Activated naive CD4-positive, alpha-beta T cell treated with Interleukin-2 at 50 U/mL for 16 hours (primary cell): ENCODE measurements around the gene MAGEB17.
A peak's percentile ranks its signal among the peaks of the same experiment; 100 is the strongest.
"Not testable (repeated sequence)": the region's sequence is repeated elsewhere in the genome, so short reads cannot be mapped to it uniquely, and the experiment has no call there.

Experiments used
- DNase-seq: peaks from one replicate; pipeline ENCODE4 v3.0.0-alpha.2; 2020

Gene MAGEB17, protein sequence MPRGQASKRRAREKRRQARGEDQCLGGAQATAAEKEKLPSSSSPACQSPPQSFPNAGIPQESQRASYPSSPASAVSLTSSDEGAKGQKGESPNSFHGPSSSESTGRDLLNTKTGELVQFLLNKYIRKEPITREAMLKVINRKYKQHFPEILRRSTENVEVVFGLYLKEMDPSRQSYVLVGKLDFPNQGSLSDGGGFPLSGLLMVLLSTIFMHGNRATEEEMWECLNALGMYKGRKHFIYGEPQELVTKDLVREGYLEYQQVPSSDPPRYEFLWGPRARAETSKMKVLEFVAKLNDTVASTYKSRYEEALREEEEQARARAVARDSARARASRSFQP

GRCh38 chrX:16167181-16167580 lies at the start of gene MAGEB17:
Gene MAGEB17, plus strand, starts transcription at chrX:16167481. Its CDS starts 2,902 bp downstream, at chrX:16170383.
- DNase-seq = no peak

GRCh38 chrX:16119353-16120220 lies 47.7 kb upstream of the MAGEB17 start:
- DNase-seq = no peak

- no peak for DNase-seq
Observed at GRCh38 chrX:16120431-16120830, 46.9 kb upstream of the MAGEB17 start.

GRCh38 chrX:16123222-16123786 lies 44.0 kb upstream of the MAGEB17 start, which contains the start of gene GRPR:
Gene GRPR, plus strand, starts transcription at chrX:16123565. Its CDS starts 389 bp downstream, at chrX:16123954.
- DNase-seq = peak; percentile 45

GRCh38 chrX:16124201-16124600 lies 43.1 kb upstream of the MAGEB17 start:
- DNase-seq = no peak

DNA sequence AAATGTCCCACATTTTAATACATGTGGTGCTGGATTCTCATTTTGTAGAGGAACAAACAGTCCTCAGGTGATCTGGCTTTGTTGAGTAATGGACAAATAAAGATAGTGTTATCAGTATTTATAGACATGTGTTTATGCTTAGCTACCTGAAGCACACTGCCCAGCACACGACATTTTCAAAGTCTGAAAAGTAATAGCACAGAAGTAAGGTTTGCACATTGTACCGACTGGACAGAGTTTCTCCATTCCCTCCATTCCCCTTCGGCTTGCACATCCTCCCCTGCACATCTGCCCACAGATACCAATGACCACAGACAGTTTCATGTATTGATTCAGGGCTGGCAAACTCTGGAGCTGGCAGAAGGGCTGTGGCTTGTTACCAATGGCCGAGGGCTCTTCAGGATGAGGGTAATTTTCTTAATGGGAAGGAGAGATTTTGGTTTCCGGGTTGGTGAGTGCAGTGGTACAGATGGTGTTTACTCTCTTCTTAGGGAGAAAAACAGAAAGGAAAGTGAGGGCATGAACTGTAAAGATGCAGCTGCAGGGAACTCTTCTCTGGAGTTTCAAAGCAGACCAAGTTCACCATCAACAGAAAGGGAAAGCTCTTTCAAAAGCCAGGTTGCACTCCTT lies 41.6 kb upstream of the MAGEB17 start:
- no peak for DNase-seq

- DNase-seq = no peak
Observed at GRCh38 chrX:16130707-16131106, 36.6 kb upstream of the MAGEB17 start.

- DNase-seq = no peak
Observed at GRCh38 chrX:16134936-16135335, 32.3 kb upstream of the MAGEB17 start.

GRCh38 chrX:16136080-16136479 lies 31.2 kb upstream of the MAGEB17 start:
- DNase-seq = no peak

GRCh38 chrX:16137416-16138107 lies 29.7 kb upstream of the MAGEB17 start:
- no peak for DNase-seq

GRCh38 chrX:16138108-16138427 lies 29.2 kb upstream of the MAGEB17 start:
- no peak for DNase-seq

DNA sequence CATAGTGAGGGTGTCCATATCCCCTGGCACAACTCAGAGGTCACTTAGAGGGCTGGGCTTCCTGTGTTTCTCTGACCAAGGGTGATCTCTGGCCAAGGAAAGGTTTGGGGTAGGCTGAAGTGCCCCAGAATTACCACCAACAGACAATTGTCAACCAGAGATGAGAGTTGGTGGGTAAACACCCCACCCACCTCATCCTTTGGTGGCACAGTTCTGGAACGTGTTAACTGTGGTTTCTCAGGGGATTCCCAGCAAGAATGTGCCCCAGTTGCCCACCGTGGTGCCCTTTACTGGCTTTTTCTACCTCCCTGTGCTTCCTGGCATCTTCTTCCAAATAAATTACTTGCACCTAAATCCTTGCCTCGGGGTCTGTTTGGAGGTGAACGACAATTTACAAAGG lies 26.8 kb upstream of the MAGEB17 start:
- no peak for DNase-seq

GRCh38 chrX:16140983-16141382 lies 26.3 kb upstream of the MAGEB17 start:
- no peak for DNase-seq

GRCh38 chrX:16141422-16142245 lies 25.6 kb upstream of the MAGEB17 start:
- DNase-seq = no peak

DNA sequence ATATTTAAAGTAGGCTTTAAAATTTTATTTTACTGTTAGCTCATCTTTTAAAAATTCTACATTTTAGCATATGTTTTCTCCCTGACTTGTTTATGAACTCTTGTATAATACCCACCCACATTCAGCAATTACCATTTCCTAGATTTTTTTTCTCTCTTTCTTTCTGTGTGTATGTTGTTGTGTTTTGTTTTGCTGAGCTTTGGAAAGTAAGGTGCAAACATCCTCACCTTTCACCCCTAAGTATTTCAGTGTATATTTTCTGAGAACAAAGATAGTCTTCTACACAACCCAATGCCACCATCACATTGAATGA lies 25.1 kb upstream of the MAGEB17 start:
- no peak for DNase-seq

DNA sequence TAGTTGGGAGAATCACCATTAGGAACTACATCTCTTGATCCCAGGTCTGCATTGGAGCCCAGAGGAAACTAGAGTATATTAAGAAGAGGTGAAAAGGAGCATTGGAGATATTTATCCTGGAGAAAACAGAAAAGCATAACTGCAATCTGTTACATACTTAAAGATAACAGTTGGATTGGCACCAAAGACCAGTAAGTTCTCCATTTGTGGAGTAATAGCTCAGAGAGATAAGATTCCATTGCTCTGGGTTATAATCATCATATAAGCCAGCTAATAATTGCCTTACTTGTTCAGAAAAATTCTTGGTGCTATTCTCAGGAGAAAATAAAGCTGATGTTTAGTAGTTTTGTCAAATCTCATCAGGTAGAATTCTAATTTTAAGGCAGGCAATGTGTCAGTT lies 23.3 kb upstream of the MAGEB17 start:
- DNase-seq = no peak

GRCh38 chrX:16144420-16144819 lies 22.9 kb upstream of the MAGEB17 start:
- no peak for DNase-seq

GRCh38 chrX:16145093-16145492 lies 22.2 kb upstream of the MAGEB17 start:
- DNase-seq = not testable (repeated sequence)

DNA sequence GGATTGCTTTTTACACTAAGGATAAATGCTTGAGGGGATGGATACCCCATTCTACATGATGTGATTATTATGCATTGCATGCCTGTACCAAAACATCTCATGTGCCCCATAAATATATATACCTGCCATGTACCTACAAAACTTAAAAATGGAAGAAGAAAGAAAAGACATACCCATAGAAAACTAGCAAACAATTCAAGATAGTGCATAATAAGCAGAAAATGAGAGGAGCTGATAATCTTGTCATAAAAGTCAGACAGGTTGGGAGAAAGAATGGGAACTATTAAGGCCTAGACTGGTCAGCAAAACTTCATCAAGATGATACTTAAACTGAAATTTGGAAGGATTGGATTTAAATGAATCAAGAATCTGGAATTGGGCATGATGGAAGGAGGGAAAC lies 21.6 kb upstream of the MAGEB17 start:
- DNase-seq = no peak

DNA sequence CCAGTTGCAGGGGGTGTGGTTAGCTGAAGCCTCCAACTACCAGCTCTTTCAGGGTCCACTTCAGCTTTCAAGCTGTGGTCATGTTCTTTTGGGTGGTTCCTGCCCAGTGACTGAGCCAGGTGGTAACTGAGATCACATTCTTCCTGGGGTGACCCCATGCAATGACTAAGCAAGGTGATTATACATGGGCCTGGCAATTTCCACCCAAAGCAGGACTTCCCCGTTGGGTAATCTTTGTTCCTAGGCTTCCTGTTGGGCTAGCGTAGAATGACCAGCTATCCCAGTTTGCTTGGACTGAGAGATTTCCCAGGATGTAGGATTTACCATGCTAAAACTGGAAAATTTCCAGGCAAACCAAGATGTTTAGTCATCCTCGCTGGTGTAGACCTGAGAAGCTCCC lies 18.4 kb upstream of the MAGEB17 start:
- no peak for DNase-seq

DNA sequence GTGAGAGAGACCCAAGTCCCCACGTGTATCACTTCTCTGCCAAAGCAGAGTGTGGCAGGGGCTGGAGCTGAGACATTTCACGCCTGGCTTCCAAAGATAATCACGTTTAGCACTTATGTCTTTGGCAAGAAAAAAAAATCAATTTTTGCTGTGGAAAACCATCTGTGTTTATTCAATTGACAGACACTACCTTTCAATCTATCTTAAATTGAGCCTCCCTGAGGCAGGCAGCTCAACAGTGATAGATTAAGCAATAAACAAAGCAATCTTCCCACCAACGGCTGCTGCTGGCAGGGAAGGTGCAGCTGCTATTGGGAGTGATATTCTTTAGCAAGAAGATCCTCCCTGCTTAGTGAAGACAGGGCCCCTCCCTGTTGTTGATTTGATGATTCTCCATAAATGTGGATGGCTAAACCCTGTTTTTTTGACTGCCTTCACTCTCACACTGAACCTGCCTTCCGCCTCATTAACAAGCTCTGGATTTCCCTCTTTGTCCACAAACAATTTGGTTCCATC lies 11.6 kb upstream of the MAGEB17 start:
- no peak for DNase-seq
